Mesendoderm (in vitro differentiated cells): ENCODE data around the gene C16orf90.

ENCODE experiments used
- DNase-seq: peaks from one replicate; pipeline ENCODE4 v3.0.0; 2013
- H2AK5ac ChIP-seq: 2 replicates; pipeline ENCODE4 v1.6.1; 2013; ENCODE audit warnings: low read length, inconsistent platforms
- H2BK120ac ChIP-seq: 2 replicates; pipeline ENCODE4 v1.6.1; 2013; ENCODE audit warnings: low read depth, mild to moderate bottlenecking, low read length, moderate library complexity, mixed read lengths
- H2BK15ac ChIP-seq: replicated peaks from 2 replicates; pipeline ENCODE4 v1.6.1; 2013; ENCODE audit warnings: low read depth, mild to moderate bottlenecking, moderate library complexity
- H2BK5ac ChIP-seq: 2 replicates; pipeline ENCODE4 v1.6.1; 2013; ENCODE audit warnings: low read length, inconsistent platforms
- H3K18ac ChIP-seq: 2 replicates; pipeline ENCODE4 v1.6.1; 2013; ENCODE audit warnings: mild to moderate bottlenecking, low read length, mixed read lengths
- H3K23ac ChIP-seq: one replicate; pipeline ENCODE4 v1.6.1; 2013; ENCODE audit warnings: low read length
- H3K27ac ChIP-seq: 2 replicates; pipeline ENCODE4 v1.5.1; 2013; ENCODE audit warnings: low read depth, mild to moderate bottlenecking, inconsistent platforms, low read length, moderate library complexity
- H3K27me3 ChIP-seq: 2 replicates; pipeline ENCODE4 v1.6.1; 2013; ENCODE audit warnings: low read length, control low read depth, mild to moderate bottlenecking, inconsistent platforms; ENCODE audit not compliant: insufficient read depth, poor library complexity
- H3K36me3 ChIP-seq: 2 replicates; pipeline ENCODE4 v1.6.1; 2013; ENCODE audit warnings: low read length, inconsistent platforms; ENCODE audit not compliant: control insufficient read depth, insufficient read depth
- H3K4ac ChIP-seq: one replicate; pipeline ENCODE4 v1.6.1; 2013; ENCODE audit warnings: low read depth, mild to moderate bottlenecking, low read length, moderate library complexity
- H3K4me1 ChIP-seq: 2 replicates; pipeline ENCODE4 v1.6.1; 2013; ENCODE audit warnings: low read depth, low read length, inconsistent platforms; ENCODE audit not compliant: control insufficient read depth
- H3K4me2 ChIP-seq: 2 replicates; pipeline ENCODE4 v1.6.1; 2013; ENCODE audit warnings: low read length
- H3K4me3 ChIP-seq: 2 replicates; pipeline ENCODE4 v1.5.1; 2013; ENCODE audit warnings: mild to moderate bottlenecking, low read length
- H3K56ac ChIP-seq: one replicate; pipeline ENCODE4 v1.6.1; 2013; ENCODE audit warnings: low read length
- H3K79me1 ChIP-seq: 2 replicates; pipeline ENCODE4 v1.6.1; 2013; ENCODE audit warnings: low read length, inconsistent platforms
- H3K79me2 ChIP-seq: 2 replicates; pipeline ENCODE4 v1.6.1; 2013; ENCODE audit warnings: mild to moderate bottlenecking, low read length; ENCODE audit not compliant: control insufficient read depth, insufficient read depth
- H3K9ac ChIP-seq: 2 replicates; pipeline ENCODE4 v1.6.1; 2013; ENCODE audit warnings: low read length, inconsistent platforms
- H4K5ac ChIP-seq: one replicate; pipeline ENCODE4 v1.6.1; 2013; ENCODE audit warnings: low read length
- H4K8ac ChIP-seq: one replicate; pipeline ENCODE4 v1.6.1; 2013; ENCODE audit warnings: low read depth, mild to moderate bottlenecking, control low read depth, low read length, moderate library complexity
- WGBS: extraction: QIAGEN DNeasy Blood & Tissue Kit; methylation state at CpG from one replicate; pipeline ENCODE4 v1.1.7; 2013; ENCODE audit warnings: low lambda C conversion rate, missing lambda C conversion rate; ENCODE audit not compliant: insufficient coverage; ENCODE audit errors: extremely low coverage; 5-methylcytosine and 5-hydroxymethylcytosine counted together

C16orf90 gene

DNA sequence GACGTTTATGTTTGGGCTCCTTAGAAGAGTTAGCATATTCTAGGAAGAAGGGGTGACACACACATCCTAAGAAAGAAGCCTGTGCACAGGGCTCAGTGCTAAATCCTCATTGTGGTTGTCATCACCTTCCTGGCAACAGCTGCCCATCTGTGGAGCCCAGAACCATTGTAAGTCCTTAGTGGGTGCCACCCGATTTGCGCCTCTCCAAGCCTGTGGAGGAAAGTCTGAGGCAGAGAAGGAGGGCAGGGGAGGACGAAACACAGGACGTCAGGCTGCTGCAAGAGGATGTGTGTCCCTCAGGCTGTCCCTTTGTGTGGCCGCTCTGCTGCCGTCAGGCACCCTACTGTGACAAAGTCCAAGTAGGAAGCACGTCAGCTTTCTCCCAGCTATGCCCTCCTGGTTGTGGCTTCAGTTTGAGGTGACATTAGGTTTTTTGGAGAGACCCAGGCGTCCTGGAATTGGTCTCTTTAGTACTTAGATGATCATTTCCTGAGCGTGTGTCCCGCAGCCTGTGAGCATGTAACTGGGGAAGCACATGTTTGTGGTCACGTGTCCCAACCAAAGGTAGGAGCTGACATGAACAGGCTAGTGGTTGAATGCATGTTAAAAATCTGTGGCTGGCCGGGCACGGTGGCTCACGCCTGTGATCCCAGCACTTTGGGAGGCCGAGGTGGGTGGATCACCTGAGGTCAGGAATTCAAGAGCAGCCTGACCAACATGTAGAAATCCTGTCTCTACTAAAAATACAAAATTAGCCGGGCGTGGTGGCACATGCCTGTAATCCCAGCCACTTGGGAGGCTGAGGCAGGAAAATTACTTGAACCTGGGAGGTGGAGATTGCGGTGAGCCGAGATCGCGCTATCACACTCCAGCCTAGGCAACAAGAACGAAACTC, 16.2 kb upstream of the C16orf90 start:
- Histone ChIP-seq H2BK120ac (no peak overlapping the region), H3K56ac (no peak overlapping the region), H3K9ac (no peak overlapping the region), H3K23ac (no peak overlapping the region), H3K4me1 (no peaks in the 10 kb centered on the region), H2BK5ac (no peak overlapping the region), H4K5ac (no peak overlapping the region), H3K18ac (no peak overlapping the region), H4K8ac (no peak overlapping the region), H3K4me2 (no peak overlapping the region), H3K27me3 (no peaks in the 10 kb centered on the region), H3K4ac (no peak overlapping the region), H3K27ac (no peak overlapping the region), H3K36me3 (no peaks in the 10 kb centered on the region), H2BK15ac (no peak overlapping the region), H3K4me3 (no peak overlapping the region), H3K79me1 (no peaks in the 10 kb centered on the region), H3K79me2 (no peaks in the 10 kb centered on the region), H2AK5ac (no peak overlapping the region)
- no CpG with 5 or more reads among the region's 23 CpGs for WGBS
- no peak for DNase-seq

GRCh38 chr16:3510416-3510815, 15.1 kb upstream of the C16orf90 start:
- Histone ChIP-seq H3K79me2 (no peaks in the 10 kb centered on the region), H2BK120ac (no peak overlapping the region), H3K36me3 (no peaks in the 10 kb centered on the region), H3K56ac (no peak overlapping the region), H3K4ac (no peak overlapping the region), H3K4me1 (no peaks in the 10 kb centered on the region), H3K4me3 (no peak overlapping the region), H3K27ac (no peak overlapping the region), H3K27me3 (no peaks in the 10 kb centered on the region), H3K9ac (no peak overlapping the region), H2BK15ac (no peak overlapping the region), H3K18ac (no peak overlapping the region), H3K4me2 (no peak overlapping the region), H4K8ac (no peak overlapping the region), H2BK5ac (no peak overlapping the region), H4K5ac (no peak overlapping the region), H3K79me1 (no peaks in the 10 kb centered on the region), H2AK5ac (no peak overlapping the region), H3K23ac (no peak overlapping the region)
- no peak for DNase-seq
- no CpG with 5 or more reads among the region's 10 CpGs for WGBS

- Histone ChIP-seq H3K4me1 (no peaks in the 10 kb centered on the region), H3K4ac (no peak overlapping the region), H3K4me3 (no peak overlapping the region), H2BK5ac (no peak overlapping the region), H2BK15ac (no peak overlapping the region), H4K8ac (no peak overlapping the region), H3K56ac (no peak overlapping the region), H3K4me2 (no peak overlapping the region), H2BK120ac (no peak overlapping the region), H3K79me1 (no peaks in the 10 kb centered on the region), H3K23ac (no peak overlapping the region), H3K9ac (no peak overlapping the region), H3K18ac (no peak overlapping the region), H3K27me3 (no peaks in the 10 kb centered on the region), H2AK5ac (no peak overlapping the region), H3K27ac (no peak overlapping the region), H3K79me2 (no peaks in the 10 kb centered on the region), H4K5ac (no peak overlapping the region), H3K36me3 (no peaks in the 10 kb centered on the region)
- no peak for DNase-seq
- WGBS = no CpG with 5 or more reads among the region's 13 CpGs
Observed at GRCh38 chr16:3509470-3509928, 14.2 kb upstream of the C16orf90 start.

GRCh38 chr16:3508736-3509135, 13.4 kb upstream of the C16orf90 start:
- no peaks in the 10 kb centered on the region for H3K79me2 ChIP-seq
- no peak overlapping the region for H2AK5ac ChIP-seq
- H3K79me1 ChIP-seq = no peaks in the 10 kb centered on the region
- H3K56ac ChIP-seq = no peak overlapping the region
- H3K27ac ChIP-seq = no peak overlapping the region
- WGBS = no CpG with 5 or more reads among the region's 7 CpGs
- DNase-seq = no peak
- H3K4me2 ChIP-seq = no peak overlapping the region
- H3K36me3 ChIP-seq = no peaks in the 10 kb centered on the region
- no peak overlapping the region for H2BK15ac ChIP-seq
- no peak overlapping the region for H4K5ac ChIP-seq
- H3K18ac ChIP-seq = no peak overlapping the region
- no peak overlapping the region for H3K23ac ChIP-seq
- no peak overlapping the region for H3K9ac ChIP-seq
- no peak overlapping the region for H2BK5ac ChIP-seq
- no peak overlapping the region for H3K4me3 ChIP-seq
- H3K4ac ChIP-seq = no peak overlapping the region
- no peak overlapping the region for H4K8ac ChIP-seq
- no peaks in the 10 kb centered on the region for H3K27me3 ChIP-seq
- H2BK120ac ChIP-seq = no peak overlapping the region
- H3K4me1 ChIP-seq = no peaks in the 10 kb centered on the region

DNA sequence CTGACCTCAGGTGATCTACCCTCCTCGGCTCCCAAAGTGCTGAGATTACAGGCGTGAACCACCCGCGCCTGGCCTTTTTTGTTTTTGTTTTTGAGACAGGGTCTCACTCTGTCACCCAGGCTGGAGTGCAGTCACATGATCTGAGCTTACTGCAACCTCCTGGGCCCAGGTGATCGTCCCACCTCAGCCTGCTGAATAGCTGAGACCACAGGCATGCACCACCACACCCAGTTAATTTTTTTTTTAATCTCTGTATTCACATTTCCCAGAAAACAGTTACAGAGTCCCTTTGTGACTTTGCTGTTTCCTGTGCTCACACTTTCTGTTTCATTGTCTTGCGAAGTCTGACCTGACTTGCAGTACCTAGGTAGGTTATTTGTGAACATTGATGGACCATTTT, 8.2 kb upstream of the C16orf90 start:
- Histone ChIP-seq H3K4me3 (no peak overlapping the region), H3K9ac (no peak overlapping the region), H2AK5ac (no peak overlapping the region), H3K23ac (no peak overlapping the region), H2BK5ac (no peak overlapping the region), H3K79me2 (no peaks in the 10 kb centered on the region), H4K8ac (no peak overlapping the region), H3K36me3 (no peaks in the 10 kb centered on the region), H3K56ac (no peak overlapping the region), H3K4ac (no peak overlapping the region), H3K79me1 (no peaks in the 10 kb centered on the region), H4K5ac (no peak overlapping the region), H3K27ac (no peak overlapping the region), H2BK15ac (no peak overlapping the region), H3K4me2 (no peak overlapping the region), H3K18ac (no peak overlapping the region), H3K4me1 (peaks cover 2% of the 10 kb centered on the region), H3K27me3 (no peaks in the 10 kb centered on the region), H2BK120ac (no peak overlapping the region)
- no peak for DNase-seq
- WGBS = no CpG with 5 or more reads among the region's 6 CpGs
